GM12878 (cell line): Measurements from ENCODE around the gene RTP1. TPM values are rescaled to one million over a fixed set of nuclear protein-coding genes. Genes with fewer than 3 reads are reported as not detected.
A peak's percentile ranks its signal among the peaks of the same experiment; 100 is the strongest.

ENCODE experiments used
- ATAC-seq: fragments of 200-7000 bp; cut with Tn5 transposase; 3 replicates; pipeline ENCODE4 v1.9.1; 2020; ENCODE audit warnings: mild to moderate bottlenecking, moderate library complexity
- BruUV-seq: library from RNA; stranded (reverse); fragments of 400-500 nt; replicated peaks from 2 replicates; lab custom pipeline; 2021; lab: Mats Ljungman, UMichigan
- CTCF ChIA-PET: fragments of 300-600 bp; sonication (Branson Sonifier 250); formaldehyde crosslinking; extraction: SDS; loops from one replicate; lab custom pipeline; 2021; ENCODE audit warnings: inconsistent platforms; lab: Yijun Ruan, JAX
- POLR2A ChIA-PET: fragments of 350-600 bp; formaldehyde crosslinking; extraction: SDS; loops from one replicate; lab custom pipeline; 2021; ENCODE audit warnings: inconsistent platforms; lab: Charles Lee
- RAD21 ChIA-PET: fragments of 300-600 bp; sonication (Branson Sonifier 250); formaldehyde crosslinking; loops from one replicate; lab custom pipeline; 2023; ENCODE audit warnings: antibody characterized with exemption; ENCODE audit not compliant: unreplicated experiment; lab: Charles Lee
- SMC1A ChIA-PET: fragments of 300-600 bp; sonication (Branson Sonifier 250); formaldehyde crosslinking; loops from one replicate; lab custom pipeline; 2023; ENCODE audit not compliant: unreplicated experiment, uncharacterized antibody; lab: Charles Lee
- DNase-seq: peaks from one replicate; pipeline ENCODE4 v3.0.0-alpha.2; 2011; ENCODE audit warnings: low read depth, low spot score
- FAIRE-seq: peaks from 3 replicates; lab custom pipeline; 2011; peaks lifted over from hg19 to GRCh38; lab: Jason Lieb, UNC
- H2AFZ ChIP-seq: 2 replicates; pipeline ENCODE4 v1.6.0; 2011; ENCODE audit warnings: low read depth, low read length, control low read depth; ENCODE audit not compliant: control insufficient read depth
- H3K27ac ChIP-seq: 2 replicates; pipeline ENCODE4 v1.5.1; 2011; ENCODE audit warnings: control low read depth; ENCODE audit not compliant: control insufficient read depth, insufficient read depth
- H3K27me3 ChIP-seq, 2 experiments: replicated peaks in 1 of 2; 2 replicates each; pipeline versions ENCODE4 v1.6.0 to v1.6.1; 2011; ENCODE audit warnings: low read length in 1 of 2; ENCODE audit not compliant: control insufficient read depth in 2 of 2, insufficient read depth in 2 of 2
- H3K36me3 ChIP-seq, 2 experiments: 2 replicates each; pipeline ENCODE4 v1.5.1; 2011; ENCODE audit warnings: low read length in 1 of 2; ENCODE audit not compliant: control insufficient read depth in 2 of 2, insufficient read depth in 2 of 2
- H3K4me1 ChIP-seq: 2 replicates; pipeline ENCODE4 v1.6.1; 2011; ENCODE audit warnings: mild to moderate bottlenecking, low read length, moderate library complexity, mixed read lengths; ENCODE audit not compliant: control insufficient read depth, insufficient read depth
- H3K4me2 ChIP-seq: 2 replicates; pipeline ENCODE4 v1.6.0; 2011; ENCODE audit warnings: control low read depth; ENCODE audit not compliant: control insufficient read depth, insufficient read depth
- H3K4me3 ChIP-seq: fragments of 200-600 bp; sonication (generic); 2 replicates; pipeline ENCODE4 v1.5.1; 2016
- H3K79me2 ChIP-seq: 2 replicates; pipeline ENCODE4 v1.6.0; 2011; ENCODE audit warnings: low read length; ENCODE audit not compliant: control insufficient read depth, insufficient read depth
- H3K9ac ChIP-seq: 2 replicates; pipeline ENCODE4 v1.8.0; 2011; ENCODE audit warnings: low read length, control low read depth, mixed read lengths; ENCODE audit not compliant: control insufficient read depth, insufficient read depth
- H3K9me3 ChIP-seq: replicated peaks from 3 replicates; pipeline ENCODE4 v1.5.1; 2011; ENCODE audit warnings: mild to moderate bottlenecking, low read length; ENCODE audit not compliant: control insufficient read depth, insufficient read depth
- H4K20me1 ChIP-seq: 2 replicates; pipeline ENCODE4 v1.6.0; 2011; ENCODE audit not compliant: control insufficient read depth, insufficient read depth
- BRCA1 ChIP-seq: IDR thresholded peaks from 2 replicates; pipeline ENCODE4 v1.6.1; 2011; ENCODE audit warnings: low read depth, low read length, improper control_type of control experiment
- LARP7 ChIP-seq: fragments of 450-650 bp; IDR thresholded peaks from 2 replicates; pipeline ENCODE4 v1.6.1; 2017; ENCODE audit warnings: mild to moderate bottlenecking
- RAD21 ChIP-seq: IDR thresholded peaks from 2 replicates; pipeline ENCODE4 v1.6.1; 2011; ENCODE audit warnings: mild to moderate bottlenecking, low read depth, low read length, moderate library complexity; ENCODE audit not compliant: insufficient read depth
- SMC3 ChIP-seq: IDR thresholded peaks from 2 replicates; pipeline ENCODE4 v1.6.1; 2011; ENCODE audit warnings: low read length, improper control_type of control experiment, borderline replicate concordance
- YY1 ChIP-seq: IDR thresholded peaks from 2 replicates; pipeline ENCODE4 v1.6.1; 2011; ENCODE audit warnings: low read depth, mild to moderate bottlenecking, low read length
- WGBS: methylation state at CpG from one replicate; pipeline ENCODE4 v1.1.6; 2016; ENCODE audit warnings: low lambda C conversion rate; ENCODE audit not compliant: insufficient replicate concordance, insufficient coverage; ENCODE audit errors: missing lambda C conversion rate; 5-methylcytosine and 5-hydroxymethylcytosine counted together
- in situ Hi-C: fragments of 300-500 bp; cut with MboI; formaldehyde crosslinking; loops from 9 replicates; pipeline ENCODE4 v1.14.3; 2018; ENCODE audit warnings: mixed read lengths
- intact Hi-C: fragments of 100-400 bp; cut with micrococcal nuclease; formaldehyde crosslinking; loops from one replicate; pipeline ENCODE4 v1.14.2; 2022; ENCODE audit not compliant: unreplicated experiment
- polyA plus RNA-seq, 11 experiments: library from polyadenylated mRNA; depleted of rRNA in 4 of 11; unstranded in 6 of 11; stranded (reverse) in 5 of 11; fragments of >200 nt; fragmentation: Nextera tagmentation in 4 of 11; fragmentation: Illumina TruSeq in 1 of 11; extraction: Ambion mirVana in 4 of 11; extraction: Trizol in 1 of 11; gene quantifications; 1 replicate in 1 of 11; 2 replicates in 10 of 11; pipeline versions ENCODE4 v1.2.1 to v1.2.3, GENCODE V29; 2011 to 2016; ENCODE audit warnings: inconsistent platforms in 2 of 11, missing spikeins in 2 of 11, low read depth in 1 of 11
- total RNA-seq, 4 experiments: library from RNA; depleted of rRNA in 3 of 4; stranded (reverse); fragments of >200 nt in 3 of 4; fragmentation: Illumina TruSeq in 1 of 4; extraction: Trizol in 1 of 4; gene quantifications; 2 replicates each; pipeline versions ENCODE4 v1.2.1 to v1.2.3, GENCODE V29; 2013 to 2021
- TF ChIP-seq, protein P1 (sequence below), 3 experiments: IDR thresholded peaks in 2 of 3; conservative IDR thresholded peaks in 1 of 3; 2 replicates each; pipeline ENCODE4 v1.5.1; 2011; ENCODE audit warnings: low read depth in 3 of 3, low read length in 3 of 3, mild to moderate bottlenecking in 3 of 3, control low read depth in 2 of 3, moderate library complexity in 2 of 3, inconsistent platforms in 1 of 3, mixed read lengths in 1 of 3; ENCODE audit not compliant: control insufficient read depth in 2 of 3, insufficient read depth in 1 of 3; ENCODE audit errors: extremely low read depth in 1 of 3

RTP1 gene
- total and polyA plus RNA-seq, 10 of the 15 experiments (the other 5 are each of a cell fraction or from before 2014, with no cell fraction given), result not detected

DNA sequence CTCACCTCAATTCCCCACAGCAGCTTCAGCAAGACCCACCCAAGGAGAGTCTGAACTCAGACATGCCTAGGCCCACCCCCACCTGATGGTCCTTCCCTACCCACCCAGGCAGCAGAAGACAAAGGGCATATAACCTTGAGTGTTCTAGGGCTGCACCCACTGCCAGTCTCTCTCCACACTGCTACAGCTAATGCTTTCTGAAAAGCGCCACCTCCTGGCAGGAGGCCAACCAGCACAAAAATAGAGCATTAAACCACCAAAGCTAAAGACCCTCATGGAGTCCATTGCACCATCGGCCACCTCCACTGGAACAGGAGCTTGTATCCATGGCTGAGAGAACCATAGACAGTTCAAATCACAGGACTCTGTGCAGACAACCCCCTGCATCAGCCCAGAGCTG is 46.7 kb upstream of the RTP1 start:
- Histone ChIP-seq H3K79me2 (no peaks in the 10 kb centered on the region), H3K4me3 (no peak overlapping the region), H3K36me3 (no peaks in the 10 kb centered on the region), H3K9me3 (peaks cover 1% of the 10 kb centered on the region; the same call in 1 of the 3 replicates), H3K27me3 (no peaks in the 10 kb centered on the region; a peak in 1 of 4 replicates), H2AFZ (0 out of 2 replicates have a peak overlapping the region, but pooled peaks have one; percentile 7), H3K27ac (no peak overlapping the region), H3K4me1 (no peaks in the 10 kb centered on the region; the same call in 1 of the 2 replicates), H3K9ac (no peak overlapping the region), H4K20me1 (no peaks in the 10 kb centered on the region), H3K4me2 (no peak overlapping the region)
- WGBS, result 0% methylated on average over 2 of the region's 2 CpGs
- BruUV-seq, result no TSS peak
- RAD21 ChIA-PET, result interaction anchor here (0.7 to 6.0 kb wide), 11 partner anchors 11 to 303 kb away, joined by 3 to 53 read pairs (median 7); partner anchors contain the start of gene RPL39L
- POLR2A ChIA-PET, result interaction anchor here (0.5 kb wide), 1 partner anchor 24 kb away, joined by 3 read pairs; no protein-coding TSS in a partner anchor
- peak; percentile 82 for ATAC-seq
- in situ Hi-C loops, result no loop called here
- TF ChIP-seq BRCA1 (no peak), LARP7 (no peak), RAD21 (peak; percentile 50), YY1 (peak; percentile 53; the same call in 1 of the 2 replicates), SMC3 (peak; percentile 66)
- TF ChIP-seq, protein P1, sequence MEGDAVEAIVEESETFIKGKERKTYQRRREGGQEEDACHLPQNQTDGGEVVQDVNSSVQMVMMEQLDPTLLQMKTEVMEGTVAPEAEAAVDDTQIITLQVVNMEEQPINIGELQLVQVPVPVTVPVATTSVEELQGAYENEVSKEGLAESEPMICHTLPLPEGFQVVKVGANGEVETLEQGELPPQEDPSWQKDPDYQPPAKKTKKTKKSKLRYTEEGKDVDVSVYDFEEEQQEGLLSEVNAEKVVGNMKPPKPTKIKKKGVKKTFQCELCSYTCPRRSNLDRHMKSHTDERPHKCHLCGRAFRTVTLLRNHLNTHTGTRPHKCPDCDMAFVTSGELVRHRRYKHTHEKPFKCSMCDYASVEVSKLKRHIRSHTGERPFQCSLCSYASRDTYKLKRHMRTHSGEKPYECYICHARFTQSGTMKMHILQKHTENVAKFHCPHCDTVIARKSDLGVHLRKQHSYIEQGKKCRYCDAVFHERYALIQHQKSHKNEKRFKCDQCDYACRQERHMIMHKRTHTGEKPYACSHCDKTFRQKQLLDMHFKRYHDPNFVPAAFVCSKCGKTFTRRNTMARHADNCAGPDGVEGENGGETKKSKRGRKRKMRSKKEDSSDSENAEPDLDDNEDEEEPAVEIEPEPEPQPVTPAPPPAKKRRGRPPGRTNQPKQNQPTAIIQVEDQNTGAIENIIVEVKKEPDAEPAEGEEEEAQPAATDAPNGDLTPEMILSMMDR (IDR thresholded peaks at IDR 0.05 in 2 of 3, conservative IDR thresholded peaks at IDR 0.05 in 1 of 3; ENCODE audit: control insufficient read depth in 2 of 3, extremely low read depth in 1 of 3, insufficient read depth in 1 of 3, low read depth in 3 of 3, low read length in 3 of 3), result peak; percentile 41 to 45 (median 43); a peak in 5 of 6 replicates
- FAIRE-seq, result no peak
- CTCF ChIA-PET, result interaction anchor here (0.6 to 7.0 kb wide), 30 partner anchors 9 to 536 kb away, joined by 3 to 160 read pairs (median 5); partner anchors contain the start of gene RPL39L
- DNase-seq, result no peak
- intact Hi-C loops, result loop anchor here (1.0 kb wide), 2 partner anchors 37 to 301 kb away; no protein-coding TSS in a partner anchor
- SMC1A ChIA-PET, result interaction anchor here (0.7 to 5.9 kb wide), 20 partner anchors 8 to 307 kb away, joined by 3 to 81 read pairs (median 4); partner anchors contain the start of gene RPL39L
